Measurements from ENCODE around the gene CXCR4.

DNA sequence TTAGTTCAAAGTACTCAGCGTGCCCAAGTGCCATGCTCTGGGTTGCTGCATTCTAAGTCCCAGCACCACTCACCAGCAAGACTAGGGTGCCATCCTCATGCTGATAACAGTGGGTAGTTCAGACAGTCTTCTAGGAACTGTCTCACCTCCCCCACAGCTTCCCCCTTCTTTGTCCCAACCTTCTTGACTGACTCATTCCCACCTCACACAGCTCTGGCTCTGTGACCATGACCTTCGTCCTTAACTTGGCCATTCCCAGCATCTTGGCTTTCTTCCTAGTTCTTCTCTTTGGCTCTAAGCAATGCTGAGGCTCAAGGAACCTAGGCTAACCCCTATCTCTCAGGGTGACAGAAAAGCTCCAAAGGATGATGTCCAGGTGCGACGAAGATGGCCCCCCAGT is 20.0 kb upstream of the CXCR4 start:
- TF ChIP-seq, protein P1, sequence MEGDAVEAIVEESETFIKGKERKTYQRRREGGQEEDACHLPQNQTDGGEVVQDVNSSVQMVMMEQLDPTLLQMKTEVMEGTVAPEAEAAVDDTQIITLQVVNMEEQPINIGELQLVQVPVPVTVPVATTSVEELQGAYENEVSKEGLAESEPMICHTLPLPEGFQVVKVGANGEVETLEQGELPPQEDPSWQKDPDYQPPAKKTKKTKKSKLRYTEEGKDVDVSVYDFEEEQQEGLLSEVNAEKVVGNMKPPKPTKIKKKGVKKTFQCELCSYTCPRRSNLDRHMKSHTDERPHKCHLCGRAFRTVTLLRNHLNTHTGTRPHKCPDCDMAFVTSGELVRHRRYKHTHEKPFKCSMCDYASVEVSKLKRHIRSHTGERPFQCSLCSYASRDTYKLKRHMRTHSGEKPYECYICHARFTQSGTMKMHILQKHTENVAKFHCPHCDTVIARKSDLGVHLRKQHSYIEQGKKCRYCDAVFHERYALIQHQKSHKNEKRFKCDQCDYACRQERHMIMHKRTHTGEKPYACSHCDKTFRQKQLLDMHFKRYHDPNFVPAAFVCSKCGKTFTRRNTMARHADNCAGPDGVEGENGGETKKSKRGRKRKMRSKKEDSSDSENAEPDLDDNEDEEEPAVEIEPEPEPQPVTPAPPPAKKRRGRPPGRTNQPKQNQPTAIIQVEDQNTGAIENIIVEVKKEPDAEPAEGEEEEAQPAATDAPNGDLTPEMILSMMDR (IDR thresholded peaks at IDR 0.05 in 2 of 3, conservative IDR thresholded peaks at IDR 0.05 in 1 of 3; ENCODE audit: control insufficient read depth in 2 of 3, extremely low read depth in 1 of 3, insufficient read depth in 1 of 3, low read depth in 3 of 3, low read length in 3 of 3): no peak
- TF ChIP-seq TAF1 (IDR thresholded peaks at IDR 0.05; ENCODE audit: borderline replicate concordance, low read depth, low read length) (no peak), HDGF (IDR thresholded peaks at IDR 0.05) (no peak), ASH2L (IDR thresholded peaks at IDR 0.05; ENCODE audit: borderline replicate concordance, low read depth) (no peak)

All from GM12878 (cell line).